Prostate gland (tissue), 2 donors: ENCODE measurements around the gene SBNO1.

Experiments used
- POLR2A ChIP-seq: fragments of 450-650 bp; IDR thresholded peaks from one replicate; pipeline ENCODE4 v1.6.1; 2016; ENCODE audit warnings: antibody characterized with exemption, mild to moderate bottlenecking
- TF ChIP-seq, protein P1 (sequence below), 4 experiments: fragments of 200-600 bp in 2 of 4; fragments of 450-650 bp in 2 of 4; sonication (generic) in 2 of 4; IDR thresholded peaks; 1 replicate in 3 of 4; 2 replicates in 1 of 4; pipeline ENCODE4 v1.5.1; 2016 to 2019; ENCODE audit warnings: antibody characterized with exemption in 4 of 4, mild to moderate bottlenecking in 2 of 4, moderate library complexity in 2 of 4

DNA sequence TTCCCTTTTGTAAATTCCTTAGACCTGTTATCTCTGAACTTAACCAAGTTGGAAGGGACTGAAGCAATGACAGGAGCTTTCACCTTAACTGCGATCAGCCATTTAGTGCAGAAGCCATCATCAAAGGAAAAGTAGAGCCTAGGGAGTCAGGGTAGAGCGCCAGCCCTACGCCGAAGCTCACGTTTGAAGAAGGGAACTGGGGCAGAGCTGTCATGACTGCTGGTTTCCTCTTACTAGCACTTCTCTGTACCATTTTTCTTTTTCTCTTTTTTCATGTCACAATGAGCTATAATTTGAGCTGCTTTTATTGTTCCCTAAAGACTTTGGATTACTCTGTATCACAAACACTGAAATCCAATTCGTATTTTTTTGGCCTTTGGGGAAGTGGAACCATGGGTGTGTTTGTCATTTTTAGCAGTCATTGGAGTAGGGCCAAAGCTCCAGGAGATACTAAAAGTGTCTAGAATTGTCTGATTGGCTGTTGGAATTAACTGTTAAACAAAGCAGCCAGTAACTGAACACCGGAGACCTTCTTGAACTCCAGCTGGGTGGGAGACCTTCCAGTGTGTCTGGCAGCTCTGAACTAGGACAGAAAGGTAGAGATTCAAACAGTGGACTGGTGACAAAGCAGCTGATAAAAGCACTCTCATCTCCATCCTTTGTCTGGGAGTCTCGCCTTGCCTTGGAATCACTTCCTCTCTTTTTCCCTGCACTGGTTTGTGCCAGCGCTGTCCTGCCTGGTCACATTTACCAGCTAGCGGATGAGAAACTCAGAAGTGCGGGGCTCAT, 122.3 kb downstream of the SBNO1 start:
- TF ChIP-seq, protein P1, sequence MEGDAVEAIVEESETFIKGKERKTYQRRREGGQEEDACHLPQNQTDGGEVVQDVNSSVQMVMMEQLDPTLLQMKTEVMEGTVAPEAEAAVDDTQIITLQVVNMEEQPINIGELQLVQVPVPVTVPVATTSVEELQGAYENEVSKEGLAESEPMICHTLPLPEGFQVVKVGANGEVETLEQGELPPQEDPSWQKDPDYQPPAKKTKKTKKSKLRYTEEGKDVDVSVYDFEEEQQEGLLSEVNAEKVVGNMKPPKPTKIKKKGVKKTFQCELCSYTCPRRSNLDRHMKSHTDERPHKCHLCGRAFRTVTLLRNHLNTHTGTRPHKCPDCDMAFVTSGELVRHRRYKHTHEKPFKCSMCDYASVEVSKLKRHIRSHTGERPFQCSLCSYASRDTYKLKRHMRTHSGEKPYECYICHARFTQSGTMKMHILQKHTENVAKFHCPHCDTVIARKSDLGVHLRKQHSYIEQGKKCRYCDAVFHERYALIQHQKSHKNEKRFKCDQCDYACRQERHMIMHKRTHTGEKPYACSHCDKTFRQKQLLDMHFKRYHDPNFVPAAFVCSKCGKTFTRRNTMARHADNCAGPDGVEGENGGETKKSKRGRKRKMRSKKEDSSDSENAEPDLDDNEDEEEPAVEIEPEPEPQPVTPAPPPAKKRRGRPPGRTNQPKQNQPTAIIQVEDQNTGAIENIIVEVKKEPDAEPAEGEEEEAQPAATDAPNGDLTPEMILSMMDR (IDR thresholded peaks at IDR 0.05): no peak
- TF ChIP-seq POLR2A: no peak
